ENCODE results near the gene SPOCD1.
"Not testable (repeated sequence)": the region's sequence is repeated elsewhere in the genome, so short reads cannot be mapped to it uniquely, and the experiment has no call there.

SPOCD1 gene

GRCh38 chr1:31828926-31829690 lies 13.3 kb upstream of the SPOCD1 start:
- no peak for DNase-seq

- DNase-seq, result no peak
Measured at GRCh38 chr1:31828341-31828740, 12.5 kb upstream of the SPOCD1 start.

GRCh38 chr1:31823780-31824179 lies 8.0 kb upstream of the SPOCD1 start:
- DNase-seq, result no peak

- DNase-seq, result no peak
Measured at GRCh38 chr1:31822766-31823165, 6.9 kb upstream of the SPOCD1 start.

- DNase-seq, result not testable (repeated sequence)
Measured at GRCh38 chr1:31820196-31820595, 4.4 kb upstream of the SPOCD1 start.

- no peak for DNase-seq
Measured at GRCh38 chr1:31818206-31818605, 2.4 kb upstream of the SPOCD1 start.

GRCh38 chr1:31816947-31817346 lies 1.1 kb upstream of the SPOCD1 start:
- not testable (repeated sequence) for DNase-seq

GRCh38 chr1:31816501-31816900 lies 679 bp upstream of the SPOCD1 start:
- DNase-seq, result not testable (repeated sequence)

GRCh38 chr1:31815307-31815645 lies 546 bp downstream of the SPOCD1 start:
- DNase-seq, result no peak

- DNase-seq, result no peak
Measured at GRCh38 chr1:31814631-31815306, 1.1 kb downstream of the SPOCD1 start.

- no peak for DNase-seq
Measured at GRCh38 chr1:31814041-31814511, 1.7 kb downstream of the SPOCD1 start.

GRCh38 chr1:31812158-31812829 lies 3.5 kb downstream of the SPOCD1 start:
- DNase-seq, result no peak

GRCh38 chr1:31811605-31812004 lies 4.2 kb downstream of the SPOCD1 start:
- DNase-seq, result peak; percentile 62

- DNase-seq, result no peak
Measured at GRCh38 chr1:31809698-31810097, 6.1 kb downstream of the SPOCD1 start.

- no peak for DNase-seq
Measured at GRCh38 chr1:31807273-31808048, 8.4 kb downstream of the SPOCD1 start.

GRCh38 chr1:31805318-31805717 lies 10.5 kb downstream of the SPOCD1 start:
- DNase-seq, result no peak

GRCh38 chr1:31804098-31804497 lies 11.7 kb downstream of the SPOCD1 start:
- no peak for DNase-seq

GRCh38 chr1:31803610-31804009 lies 12.2 kb downstream of the SPOCD1 start:
- DNase-seq, result no peak

GRCh38 chr1:31802190-31803150 lies 13.4 kb downstream of the SPOCD1 start:
- no peak for DNase-seq

GRCh38 chr1:31801458-31801857 lies 14.4 kb downstream of the SPOCD1 start:
- no peak for DNase-seq

GRCh38 chr1:31800674-31800967 lies 15.2 kb downstream of the SPOCD1 start:
- DNase-seq, result no peak

Measured in NCI-H1092 treated with DMSO at 0.1 percent for 48 hours (cell line).